ENCODE measurements around the gene CACNA1E.

The CACNA1E gene

GRCh38 chr1:181452746-181453145 lies 30.6 kb upstream of the CACNA1E start:
- Histone ChIP-seq H3K9me2 (replicated peaks; ENCODE audit: low read depth, low read length) (no peaks in the 10 kb centered on the region), H3K4me1 (ENCODE audit: insufficient read depth, low read length, poor library complexity, severe bottlenecking) (no peaks in the 10 kb centered on the region), H3K4me3 (ENCODE audit: low read length, poor library complexity, severe bottlenecking) (no peak overlapping the region), H2AFZ (ENCODE audit: low read length) (no peak overlapping the region), H3K4me2 (ENCODE audit: low read depth, low read length, poor library complexity, severe bottlenecking) (no peak overlapping the region), H4K20me1 (ENCODE audit: insufficient read depth, low read length, poor library complexity, severe bottlenecking) (no peaks in the 10 kb centered on the region), H3F3A (ENCODE audit: low read depth) (no peaks in the 10 kb centered on the region), H3K9ac (ENCODE audit: low read depth, low read length, poor library complexity, severe bottlenecking) (no peak overlapping the region), H3K27me3 (ENCODE audit: insufficient read depth, low read length, poor library complexity, severe bottlenecking) (no peaks in the 10 kb centered on the region), H3K9me3 (ENCODE audit: insufficient read depth, low read depth, low read length) (no peaks in the 10 kb centered on the region), H3K36me3 (ENCODE audit: insufficient read depth, low read length) (no peaks in the 10 kb centered on the region), H3K79me2 (ENCODE audit: insufficient read depth, low read length) (no peaks in the 10 kb centered on the region)
- TF ChIP-seq CTCF (conservative IDR thresholded peaks at IDR 0.05; ENCODE audit: low read length), result no peak
- no peak for TF ChIP-seq EZH2phosphoT487 (IDR thresholded peaks at IDR 0.05; ENCODE audit: borderline replicate concordance)

- H2AFZ ChIP-seq (ENCODE audit: low read length), result no peak overlapping the region
- no peaks in the 10 kb centered on the region for H3F3A ChIP-seq (ENCODE audit: low read depth)
- TF ChIP-seq CTCF (conservative IDR thresholded peaks at IDR 0.05; ENCODE audit: low read length) (no peak), EZH2phosphoT487 (IDR thresholded peaks at IDR 0.05; ENCODE audit: borderline replicate concordance) (no peak)
- no peaks in the 10 kb centered on the region for H4K20me1 ChIP-seq (ENCODE audit: insufficient read depth, low read length, poor library complexity, severe bottlenecking)
- H3K4me3 ChIP-seq (ENCODE audit: low read length, poor library complexity, severe bottlenecking), result no peak overlapping the region
- no peaks in the 10 kb centered on the region for H3K27me3 ChIP-seq (ENCODE audit: insufficient read depth, low read length, poor library complexity, severe bottlenecking)
- no peaks in the 10 kb centered on the region for H3K79me2 ChIP-seq (ENCODE audit: insufficient read depth, low read length)
- no peaks in the 10 kb centered on the region for H3K36me3 ChIP-seq (ENCODE audit: insufficient read depth, low read length)
- H3K9ac ChIP-seq (ENCODE audit: low read depth, low read length, poor library complexity, severe bottlenecking), result no peak overlapping the region
- no peak overlapping the region for H3K4me2 ChIP-seq (ENCODE audit: low read depth, low read length, poor library complexity, severe bottlenecking)
- H3K9me3 ChIP-seq (ENCODE audit: insufficient read depth, low read depth, low read length), result no peaks in the 10 kb centered on the region
- H3K9me2 ChIP-seq (replicated peaks; ENCODE audit: low read depth, low read length), result no peaks in the 10 kb centered on the region
- no peaks in the 10 kb centered on the region for H3K4me1 ChIP-seq (ENCODE audit: insufficient read depth, low read length, poor library complexity, severe bottlenecking)
Observed at GRCh38 chr1:181453541-181454201, 29.6 kb upstream of the CACNA1E start.

- Histone ChIP-seq H3K27me3 (ENCODE audit: insufficient read depth, low read length, poor library complexity, severe bottlenecking) (no peaks in the 10 kb centered on the region), H4K20me1 (ENCODE audit: insufficient read depth, low read length, poor library complexity, severe bottlenecking) (no peaks in the 10 kb centered on the region), H3K36me3 (ENCODE audit: insufficient read depth, low read length) (no peaks in the 10 kb centered on the region), H3K4me3 (ENCODE audit: low read length, poor library complexity, severe bottlenecking) (no peak overlapping the region), H3K9me3 (ENCODE audit: insufficient read depth, low read depth, low read length) (no peaks in the 10 kb centered on the region), H3K4me1 (ENCODE audit: insufficient read depth, low read length, poor library complexity, severe bottlenecking) (no peaks in the 10 kb centered on the region), H3K9ac (ENCODE audit: low read depth, low read length, poor library complexity, severe bottlenecking) (no peak overlapping the region), H3K9me2 (replicated peaks; ENCODE audit: low read depth, low read length) (no peaks in the 10 kb centered on the region), H3F3A (ENCODE audit: low read depth) (no peaks in the 10 kb centered on the region), H2AFZ (ENCODE audit: low read length) (no peak overlapping the region), H3K79me2 (ENCODE audit: insufficient read depth, low read length) (no peaks in the 10 kb centered on the region), H3K4me2 (ENCODE audit: low read depth, low read length, poor library complexity, severe bottlenecking) (no peak overlapping the region)
- TF ChIP-seq CTCF (conservative IDR thresholded peaks at IDR 0.05; ENCODE audit: low read length) (no peak), EZH2phosphoT487 (IDR thresholded peaks at IDR 0.05; ENCODE audit: borderline replicate concordance) (no peak)
Observed at GRCh38 chr1:181456551-181456950, 26.8 kb upstream of the CACNA1E start.

Data from Loucy (cell line).